IPS-11a (cell line): ENCODE measurements around the gene IMP3.
A peak's percentile ranks its signal among the peaks of the same experiment; 100 is the strongest.
"Not testable (repeated sequence)": the region's sequence is repeated elsewhere in the genome, so short reads cannot be mapped to it uniquely, and the experiment has no call there.

Experiments used
- H3K4me3 ChIP-seq: one replicate; pipeline ENCODE4 v1.5.1; 2013; ENCODE audit warnings: low read depth, low read length, control low read depth

The IMP3 gene, protein sequence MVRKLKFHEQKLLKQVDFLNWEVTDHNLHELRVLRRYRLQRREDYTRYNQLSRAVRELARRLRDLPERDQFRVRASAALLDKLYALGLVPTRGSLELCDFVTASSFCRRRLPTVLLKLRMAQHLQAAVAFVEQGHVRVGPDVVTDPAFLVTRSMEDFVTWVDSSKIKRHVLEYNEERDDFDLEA

DNA sequence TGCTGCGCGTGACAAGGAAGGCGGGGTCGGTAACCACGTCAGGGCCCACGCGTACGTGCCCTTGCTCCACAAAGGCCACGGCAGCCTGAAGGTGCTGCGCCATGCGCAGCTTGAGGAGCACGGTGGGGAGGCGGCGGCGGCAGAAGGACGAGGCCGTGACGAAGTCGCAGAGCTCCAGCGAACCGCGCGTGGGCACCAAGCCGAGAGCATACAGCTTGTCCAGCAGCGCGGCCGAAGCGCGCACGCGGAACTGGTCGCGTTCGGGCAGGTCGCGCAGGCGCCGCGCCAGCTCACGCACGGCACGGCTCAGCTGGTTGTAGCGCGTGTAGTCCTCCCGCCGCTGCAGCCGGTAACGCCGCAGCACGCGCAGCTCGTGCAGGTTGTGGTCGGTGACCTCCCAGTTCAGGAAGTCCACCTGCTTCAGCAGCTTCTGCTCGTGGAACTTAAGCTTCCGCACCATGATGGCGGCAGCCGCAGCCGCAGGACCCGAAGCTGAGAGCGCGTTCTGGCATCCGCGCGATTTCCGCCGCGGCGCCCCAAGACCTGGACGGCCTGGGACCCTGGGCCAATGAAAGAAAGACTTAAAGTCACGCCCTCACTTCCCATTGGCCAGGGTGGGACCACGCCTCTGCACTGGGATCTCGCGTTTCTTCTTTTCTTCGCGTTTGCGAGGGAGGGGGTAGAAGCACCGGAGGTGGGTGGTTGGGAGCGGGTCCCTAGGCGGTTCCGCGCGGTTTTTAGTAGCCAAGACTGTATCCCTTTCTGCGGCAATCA lies at the start of gene IMP3:
TSS of gene IMP3 (minus strand) at position 516 of the 774 bp plus-strand sequence. CDS start at position 460, 56 bp downstream.
- peak within 1 kb of the TSS; percentile 91 for H3K4me3 ChIP-seq

DNA sequence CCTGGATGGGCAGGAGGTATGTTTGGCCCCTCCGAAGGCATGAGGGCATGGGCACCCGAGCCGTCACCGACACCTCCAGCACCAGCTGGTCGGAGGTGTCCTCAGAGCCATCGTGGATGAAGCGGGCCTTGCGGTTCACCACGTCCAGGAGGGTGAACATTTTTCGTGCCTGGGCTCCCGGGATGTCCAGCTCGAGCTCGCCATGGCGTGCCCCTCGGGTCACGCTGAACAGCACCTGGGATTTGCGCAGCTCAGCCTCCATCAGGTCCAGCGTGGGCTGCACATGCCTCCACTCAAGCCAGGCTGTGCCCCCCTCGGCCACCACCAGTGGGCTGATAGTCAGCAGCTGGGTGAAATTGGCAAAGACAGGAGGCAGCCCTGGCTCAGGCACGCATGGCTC lies 49.4 kb upstream of the IMP3 start:
- H3K4me3 ChIP-seq: not testable (repeated sequence)

DNA sequence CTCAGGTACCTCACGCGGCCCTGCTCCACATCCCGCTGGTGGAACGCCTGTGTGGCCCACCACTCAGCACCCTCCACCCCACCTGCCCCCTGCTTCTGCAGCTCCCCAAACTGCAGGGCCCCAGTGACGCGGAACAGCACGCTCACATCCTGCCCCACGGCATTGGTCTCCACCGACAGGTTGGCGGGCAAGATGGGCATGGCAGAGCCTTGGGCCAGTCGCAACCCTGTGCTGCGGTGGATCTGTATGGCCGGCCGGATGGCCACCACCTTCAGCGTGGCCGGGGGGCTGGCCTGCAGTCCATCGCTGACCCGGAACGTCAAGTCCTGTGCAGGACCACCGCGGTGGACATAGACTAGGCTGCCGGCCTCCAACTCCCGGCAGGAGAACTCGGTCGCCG lies 48.8 kb upstream of the IMP3 start:
- no peak overlapping the region for H3K4me3 ChIP-seq

GRCh38 chr15:75688278-75688557 lies 48.2 kb upstream of the IMP3 start:
- H3K4me3 ChIP-seq: no peak overlapping the region

- H3K4me3 ChIP-seq: no peak overlapping the region
Observed at GRCh38 chr15:75687486-75688277, 47.7 kb upstream of the IMP3 start.

DNA sequence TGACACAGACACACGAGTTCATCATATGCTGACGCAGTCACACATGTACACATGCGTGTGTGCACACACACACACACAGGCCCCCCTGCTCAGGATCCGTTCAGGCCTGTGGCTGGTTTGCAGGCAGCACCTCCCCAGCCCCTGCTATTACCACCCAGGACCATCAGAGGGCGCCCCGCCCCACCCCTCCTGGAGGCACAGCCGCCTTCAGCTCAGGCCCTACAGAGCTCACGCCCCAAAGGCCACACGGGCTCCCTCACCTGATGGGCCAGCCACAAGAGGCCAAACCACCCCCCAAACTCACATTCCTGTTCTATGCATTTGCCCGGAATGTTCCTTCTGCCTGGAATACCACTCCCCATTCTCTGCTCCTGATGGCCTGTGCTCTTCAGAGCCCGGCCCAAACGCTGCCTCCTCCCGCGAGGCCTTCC lies 46.2 kb upstream of the IMP3 start:
- not testable (repeated sequence) for H3K4me3 ChIP-seq

- H3K4me3 ChIP-seq: no peak overlapping the region
Observed at GRCh38 chr15:75685195-75685594, 45.2 kb upstream of the IMP3 start.

DNA sequence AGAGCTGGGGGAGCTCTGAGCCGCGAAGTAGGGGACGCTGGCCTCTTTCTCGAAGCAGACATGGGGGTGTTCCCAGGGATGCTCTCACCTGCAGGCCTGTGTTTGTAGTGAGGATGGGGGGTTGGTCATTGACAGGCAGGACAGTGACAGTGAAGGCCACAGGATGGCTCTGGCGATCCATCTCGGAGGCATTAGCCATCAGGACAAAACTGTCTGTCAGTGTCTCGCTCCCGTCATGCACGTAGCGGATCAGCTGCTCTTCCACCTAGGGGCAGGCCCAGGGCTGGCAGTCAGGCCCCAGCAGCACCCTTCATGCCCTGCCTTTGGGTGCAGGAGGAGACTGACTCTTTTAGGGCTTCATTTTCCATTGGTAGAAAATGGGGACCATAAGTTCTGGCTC lies 44.6 kb upstream of the IMP3 start:
- no peak overlapping the region for H3K4me3 ChIP-seq

DNA sequence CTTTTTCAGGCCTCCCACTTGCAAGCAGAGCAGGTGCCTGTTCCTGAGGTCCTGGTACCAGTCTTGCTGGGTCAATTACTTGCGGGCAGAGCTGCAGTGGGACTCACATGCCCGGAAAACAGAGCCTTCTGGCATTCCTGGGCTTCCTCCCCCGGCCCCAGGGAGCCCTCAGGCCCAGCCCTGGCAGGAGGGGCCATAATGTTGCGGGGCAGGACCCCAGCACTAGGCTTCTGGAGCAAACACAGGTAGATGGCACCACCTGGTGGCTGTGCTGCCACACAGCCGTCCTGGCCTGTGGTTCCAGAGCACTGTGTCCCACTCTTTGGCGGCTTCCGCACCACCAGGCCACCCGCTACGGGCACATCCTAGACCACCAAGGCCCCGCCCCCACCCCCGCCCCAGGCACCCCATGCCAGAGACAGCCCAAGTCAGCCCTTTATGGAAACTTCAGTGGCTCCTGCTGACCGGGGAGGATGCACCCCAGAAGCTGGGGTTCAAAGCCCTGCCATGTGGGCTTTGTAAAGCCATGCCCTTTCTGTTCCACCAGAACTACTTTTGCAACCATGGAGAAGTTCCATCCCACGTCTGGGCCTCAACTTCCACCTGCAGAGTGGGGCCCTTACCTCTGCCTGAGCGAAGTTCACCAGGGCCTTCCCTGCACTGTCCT lies 43.8 kb upstream of the IMP3 start:
- H3K4me3 ChIP-seq: not testable (repeated sequence)

DNA sequence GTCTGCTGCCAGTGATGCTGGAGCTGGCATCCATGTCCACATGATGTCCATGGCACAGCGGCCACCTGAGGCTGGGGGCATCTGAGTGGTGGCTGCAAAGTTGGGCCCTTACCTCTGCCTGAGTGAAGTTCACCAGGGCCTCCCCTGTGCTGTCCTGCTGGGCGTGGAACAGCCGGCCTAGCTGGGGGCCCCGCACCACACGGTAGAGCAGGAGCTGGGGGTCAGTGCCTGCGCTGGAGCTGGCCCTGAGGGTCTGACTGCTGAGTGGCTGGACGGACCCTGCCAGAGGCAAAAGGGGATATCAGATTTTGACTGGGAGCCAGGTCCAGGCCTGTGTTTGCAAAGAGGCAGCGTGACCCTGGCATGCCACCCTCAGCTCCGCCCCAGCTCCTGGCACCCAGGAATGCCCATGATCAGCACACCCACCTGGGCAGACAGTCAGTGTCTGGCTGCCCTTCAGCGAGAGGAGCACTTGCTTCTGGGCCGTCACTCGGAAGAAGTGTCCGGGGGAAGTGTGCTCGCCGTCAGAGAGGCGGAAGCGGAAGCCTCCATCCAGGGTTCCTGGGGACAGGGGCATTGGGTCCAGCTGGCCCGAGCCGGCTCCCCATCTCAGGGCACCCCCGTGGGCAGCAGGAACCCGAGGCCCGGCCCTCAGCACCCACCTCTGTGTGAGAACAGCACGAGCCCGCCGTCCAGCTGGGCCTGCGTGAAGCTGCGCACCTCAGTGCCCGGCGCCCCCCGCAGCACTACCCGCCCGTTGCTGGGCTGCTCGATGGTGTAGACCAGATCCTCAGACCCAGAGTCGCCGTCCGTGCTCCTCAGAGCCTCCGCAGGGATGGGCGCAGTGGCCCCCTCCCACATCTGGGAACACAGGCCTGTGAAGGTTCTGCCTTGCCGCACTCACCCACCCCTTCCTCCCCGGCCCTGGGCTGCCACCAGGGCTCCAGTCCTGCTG lies 42.4 kb upstream of the IMP3 start:
- H3K4me3 ChIP-seq: no peak overlapping the region

- no peak overlapping the region for H3K4me3 ChIP-seq
Observed at GRCh38 chr15:75680007-75680789, 40.2 kb upstream of the IMP3 start.

GRCh38 chr15:75678324-75678690 lies 38.3 kb upstream of the IMP3 start:
- not testable (repeated sequence) for H3K4me3 ChIP-seq

GRCh38 chr15:75677465-75678323 lies 37.7 kb upstream of the IMP3 start:
- H3K4me3 ChIP-seq: no peak overlapping the region

- H3K4me3 ChIP-seq: no peak overlapping the region
Observed at GRCh38 chr15:75676688-75677464, 36.9 kb upstream of the IMP3 start.

DNA sequence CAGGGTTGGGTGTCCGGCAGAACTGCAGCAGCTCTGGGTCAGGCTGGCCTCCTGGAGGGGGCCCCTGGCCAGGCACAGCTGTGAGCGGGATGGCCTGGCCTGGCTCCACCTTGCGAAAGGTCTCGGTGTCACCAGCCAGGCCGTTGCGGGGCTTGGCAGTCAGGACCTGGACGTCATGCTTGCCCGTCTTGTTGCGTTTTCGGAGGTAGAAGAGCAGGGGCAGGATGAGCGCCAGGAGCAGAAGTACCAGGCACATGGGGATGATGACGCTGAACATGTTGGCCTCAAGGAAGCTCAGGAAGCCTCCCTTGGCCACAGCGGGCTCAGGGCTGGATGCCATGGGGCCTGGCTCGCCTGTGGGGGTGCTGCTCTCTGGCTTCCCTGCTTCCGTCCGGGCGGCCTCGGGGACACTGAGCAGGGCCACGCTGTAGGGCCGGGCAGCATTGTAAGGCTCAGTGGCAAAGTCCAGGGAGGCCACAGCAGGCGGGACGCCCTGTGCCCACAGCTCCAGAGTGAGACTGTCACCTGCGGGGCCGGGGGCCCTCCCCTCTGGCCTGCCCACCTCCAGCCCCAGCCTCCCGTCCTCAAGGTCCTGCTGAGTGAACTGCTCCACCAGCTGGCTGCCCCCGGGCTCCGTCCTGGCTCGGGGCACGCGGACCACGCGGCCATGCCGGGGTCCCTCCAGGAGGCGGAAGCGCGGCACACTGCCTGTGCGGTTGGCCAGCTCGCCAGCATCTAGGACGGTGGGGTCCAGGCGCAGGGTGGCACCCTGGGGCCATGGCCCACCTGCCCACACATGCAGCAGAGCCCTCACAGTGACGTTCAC lies 35.8 kb upstream of the IMP3 start:
- H3K4me3 ChIP-seq: no peak overlapping the region

DNA sequence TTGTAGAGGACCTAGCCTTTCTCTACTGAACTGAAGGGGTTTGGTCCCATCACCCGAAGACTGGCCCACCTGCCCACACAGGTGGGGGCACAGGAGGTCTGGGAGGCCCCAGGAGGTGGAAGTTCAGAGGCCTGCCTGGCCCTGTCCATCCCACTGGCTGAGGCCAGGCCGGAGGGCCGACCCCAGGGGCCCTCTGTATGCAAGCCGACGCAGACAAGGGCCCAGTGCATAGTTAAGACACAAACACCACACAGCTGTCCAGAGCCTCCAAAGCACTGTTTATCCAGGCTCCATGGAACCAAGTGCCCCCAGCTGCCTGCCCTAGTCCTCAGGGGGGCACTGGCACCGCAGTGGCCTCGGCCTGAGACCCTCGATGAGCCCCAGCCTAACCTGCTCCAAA lies 34.3 kb upstream of the IMP3 start:
- H3K4me3 ChIP-seq: no peak overlapping the region
